Ammon's horn (tissue), 1 donor: ENCODE results near the gene VILL.
"Not testable (repeated sequence)": the region's sequence is repeated elsewhere in the genome, so short reads cannot be mapped to it uniquely, and the experiment has no call there.

Source experiments
- DNase-seq: peaks from one replicate; pipeline ENCODE4 v3.0.0-alpha.2; 2016; ENCODE audit warnings: low spot score

Gene VILL

GRCh38 chr3:37963635-37964034 is 27.0 kb upstream of the VILL start:
- DNase-seq = no peak

GRCh38 chr3:37964146-37964545 is 26.4 kb upstream of the VILL start:
- no peak for DNase-seq

- DNase-seq = no peak
Measured at GRCh38 chr3:37964716-37965115, 25.9 kb upstream of the VILL start.

GRCh38 chr3:37967260-37967881 is 23.2 kb upstream of the VILL start:
- DNase-seq = peak; percentile 70

- no peak for DNase-seq
Measured at GRCh38 chr3:37968199-37968598, 22.4 kb upstream of the VILL start.

GRCh38 chr3:37968813-37969595 is 21.6 kb upstream of the VILL start:
- no peak for DNase-seq

GRCh38 chr3:37969596-37970100 is 20.9 kb upstream of the VILL start:
- DNase-seq = no peak

- DNase-seq = no peak
Measured at GRCh38 chr3:37970802-37971201, 19.8 kb upstream of the VILL start.

- peak; percentile 68 for DNase-seq
Measured at GRCh38 chr3:37971467-37971866, 19.1 kb upstream of the VILL start.

GRCh38 chr3:37972056-37972455 is 18.5 kb upstream of the VILL start:
- DNase-seq = not testable (repeated sequence)

- peak; percentile 56 for DNase-seq
Measured at GRCh38 chr3:37973246-37974054, 17.1 kb upstream of the VILL start.

- peak; percentile 87 for DNase-seq
Measured at GRCh38 chr3:37974121-37975083, 16.2 kb upstream of the VILL start.

GRCh38 chr3:37979541-37980461 is 10.8 kb upstream of the VILL start:
- no peak for DNase-seq

GRCh38 chr3:37980462-37981347 is 9.9 kb upstream of the VILL start:
- no peak for DNase-seq

- DNase-seq = no peak
Measured at GRCh38 chr3:37981348-37981664, 9.3 kb upstream of the VILL start.

GRCh38 chr3:37982331-37982730 is 8.3 kb upstream of the VILL start:
- no peak for DNase-seq

- no peak for DNase-seq
Measured at GRCh38 chr3:37984051-37984450, 6.5 kb upstream of the VILL start.

- DNase-seq = no peak
Measured at GRCh38 chr3:37984596-37984995, 6.0 kb upstream of the VILL start.

- no peak for DNase-seq
Measured at GRCh38 chr3:37985637-37986320, 4.8 kb upstream of the VILL start.
